IPS-15b (cell line): Measurements from ENCODE around the gene SIPA1.

Experiments
- H3K27me3 ChIP-seq: one replicate; pipeline ENCODE4 v1.6.1; 2013; ENCODE audit warnings: low read length; ENCODE audit not compliant: control insufficient read depth, insufficient read depth
- H3K36me3 ChIP-seq: one replicate; pipeline ENCODE4 v1.6.1; 2013; ENCODE audit warnings: low read length; ENCODE audit not compliant: control insufficient read depth, insufficient read depth
- H3K4me1 ChIP-seq: one replicate; pipeline ENCODE4 v1.6.1; 2013; ENCODE audit warnings: mild to moderate bottlenecking, low read length; ENCODE audit not compliant: control insufficient read depth, insufficient read depth
- H3K4me3 ChIP-seq: one replicate; pipeline ENCODE4 v1.5.1; 2013; ENCODE audit warnings: low read depth, low read length
- H3K9ac ChIP-seq: one replicate; pipeline ENCODE4 v1.6.1; 2013; ENCODE audit warnings: low read depth, mild to moderate bottlenecking, low read length
- H3K9me3 ChIP-seq: one replicate; pipeline ENCODE4 v1.6.1; 2013; ENCODE audit warnings: mild to moderate bottlenecking, low read length; ENCODE audit not compliant: control insufficient read depth, insufficient read depth

The SIPA1 gene

GRCh38 chr11:65696802-65697552 lies 59.1 kb downstream of the SIPA1 start:
- Histone ChIP-seq H3K4me3 (no peak overlapping the region), H3K9ac (no peak overlapping the region), H3K36me3 (no peaks in the 10 kb centered on the region), H3K27me3 (no peaks in the 10 kb centered on the region), H3K4me1 (peaks cover 4% of the 10 kb centered on the region), H3K9me3 (no peaks in the 10 kb centered on the region)

DNA sequence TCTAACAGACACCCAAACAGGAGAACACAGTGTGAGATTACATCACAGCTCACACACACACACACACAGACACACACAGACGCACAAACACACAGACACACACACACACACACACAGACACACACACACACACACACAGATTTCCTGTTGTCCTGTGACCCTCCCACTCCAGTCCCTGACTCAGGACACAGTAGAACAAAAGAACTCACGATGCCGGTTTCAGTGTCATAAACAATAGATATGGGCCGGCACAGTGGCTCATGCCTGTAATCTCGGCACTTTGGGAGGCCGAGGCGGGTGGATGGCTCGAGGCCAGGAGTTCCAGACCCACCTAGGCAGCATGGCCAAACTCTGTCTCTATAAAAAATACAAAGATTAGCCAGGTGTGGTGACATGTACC lies 60.3 kb downstream of the SIPA1 start:
- H3K4me3 ChIP-seq, result no peak overlapping the region
- no peak overlapping the region for H3K9ac ChIP-seq
- H3K27me3 ChIP-seq, result no peaks in the 10 kb centered on the region
- H3K4me1 ChIP-seq, result peaks cover 4% of the 10 kb centered on the region
- no peaks in the 10 kb centered on the region for H3K9me3 ChIP-seq
- H3K36me3 ChIP-seq, result no peaks in the 10 kb centered on the region

- H3K27me3 ChIP-seq, result no peaks in the 10 kb centered on the region
- H3K36me3 ChIP-seq, result no peaks in the 10 kb centered on the region
- H3K9me3 ChIP-seq, result no peaks in the 10 kb centered on the region
- H3K4me3 ChIP-seq, result no peak overlapping the region
- no peak overlapping the region for H3K9ac ChIP-seq
- H3K4me1 ChIP-seq, result no peaks in the 10 kb centered on the region
Observed at GRCh38 chr11:65699306-65699705, 61.4 kb downstream of the SIPA1 start.

GRCh38 chr11:65700399-65700798 lies 62.5 kb downstream of the SIPA1 start:
- H3K36me3 ChIP-seq, result no peaks in the 10 kb centered on the region
- no peaks in the 10 kb centered on the region for H3K27me3 ChIP-seq
- no peak overlapping the region for H3K9ac ChIP-seq
- H3K4me1 ChIP-seq, result no peaks in the 10 kb centered on the region
- no peaks in the 10 kb centered on the region for H3K9me3 ChIP-seq
- H3K4me3 ChIP-seq, result no peak overlapping the region
